Measurements from ENCODE around the gene WNT3A.

Gene WNT3A

DNA sequence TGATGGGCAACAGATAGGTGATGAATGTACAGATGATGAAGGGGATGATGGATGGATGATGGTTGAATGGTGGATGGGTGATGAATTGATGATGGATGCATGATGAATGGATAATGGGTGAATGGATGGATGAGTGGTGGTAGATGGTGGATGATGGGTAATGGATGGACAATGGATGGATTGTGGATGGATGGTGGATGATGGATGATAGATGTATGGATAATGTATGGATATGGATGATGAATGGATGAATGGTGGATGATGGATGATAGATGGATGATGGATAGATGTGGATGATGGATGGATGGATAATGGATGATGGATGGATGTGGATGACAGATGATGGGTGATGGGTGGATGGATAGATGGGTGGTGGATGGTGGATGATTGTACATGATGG lies 35.7 kb downstream of the WNT3A start:
- DNase-seq (ENCODE audit: low read depth) = no peak
- TF ChIP-seq, protein P1, sequence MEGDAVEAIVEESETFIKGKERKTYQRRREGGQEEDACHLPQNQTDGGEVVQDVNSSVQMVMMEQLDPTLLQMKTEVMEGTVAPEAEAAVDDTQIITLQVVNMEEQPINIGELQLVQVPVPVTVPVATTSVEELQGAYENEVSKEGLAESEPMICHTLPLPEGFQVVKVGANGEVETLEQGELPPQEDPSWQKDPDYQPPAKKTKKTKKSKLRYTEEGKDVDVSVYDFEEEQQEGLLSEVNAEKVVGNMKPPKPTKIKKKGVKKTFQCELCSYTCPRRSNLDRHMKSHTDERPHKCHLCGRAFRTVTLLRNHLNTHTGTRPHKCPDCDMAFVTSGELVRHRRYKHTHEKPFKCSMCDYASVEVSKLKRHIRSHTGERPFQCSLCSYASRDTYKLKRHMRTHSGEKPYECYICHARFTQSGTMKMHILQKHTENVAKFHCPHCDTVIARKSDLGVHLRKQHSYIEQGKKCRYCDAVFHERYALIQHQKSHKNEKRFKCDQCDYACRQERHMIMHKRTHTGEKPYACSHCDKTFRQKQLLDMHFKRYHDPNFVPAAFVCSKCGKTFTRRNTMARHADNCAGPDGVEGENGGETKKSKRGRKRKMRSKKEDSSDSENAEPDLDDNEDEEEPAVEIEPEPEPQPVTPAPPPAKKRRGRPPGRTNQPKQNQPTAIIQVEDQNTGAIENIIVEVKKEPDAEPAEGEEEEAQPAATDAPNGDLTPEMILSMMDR (IDR thresholded peaks at IDR 0.05; ENCODE audit: insufficient read depth, low read depth, low read length, missing control alignments) = no peak
- H3K4me3 ChIP-seq (ENCODE audit: low read length) = no peak overlapping the region

DNA sequence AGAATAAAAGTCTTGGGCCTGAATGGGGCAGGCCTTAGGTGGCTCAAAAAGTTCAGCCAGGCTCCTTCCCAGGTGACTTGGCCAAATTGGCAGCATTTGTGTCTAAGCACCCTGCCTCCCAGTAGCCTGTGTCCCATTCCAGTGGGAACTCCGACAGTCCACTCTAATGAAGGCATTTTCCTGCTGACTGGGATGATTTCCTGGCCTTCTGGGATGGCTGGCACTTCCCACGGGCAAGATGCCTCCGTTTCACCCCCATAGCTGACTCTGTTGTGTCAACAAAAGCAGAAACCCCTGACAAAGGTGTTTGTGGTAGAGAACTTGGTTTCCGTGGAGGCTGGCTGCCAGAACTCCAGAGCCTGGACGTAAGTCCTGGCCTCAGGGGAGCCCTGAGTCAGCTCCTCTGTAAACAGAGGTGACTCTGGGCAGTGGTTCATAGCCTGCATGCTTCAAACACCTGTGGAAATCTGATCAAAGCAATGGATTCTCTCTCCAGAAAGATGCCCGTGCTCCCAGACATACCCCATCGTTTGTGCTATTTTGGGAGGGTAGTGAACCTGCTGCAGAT lies 36.6 kb downstream of the WNT3A start:
- H3K4me3 ChIP-seq (ENCODE audit: low read length) = no peak overlapping the region
- TF ChIP-seq, protein P1 (IDR thresholded peaks at IDR 0.05; ENCODE audit: insufficient read depth, low read depth, low read length, missing control alignments) = no peak
- DNase-seq (ENCODE audit: low read depth) = peak; percentile 88

DNA sequence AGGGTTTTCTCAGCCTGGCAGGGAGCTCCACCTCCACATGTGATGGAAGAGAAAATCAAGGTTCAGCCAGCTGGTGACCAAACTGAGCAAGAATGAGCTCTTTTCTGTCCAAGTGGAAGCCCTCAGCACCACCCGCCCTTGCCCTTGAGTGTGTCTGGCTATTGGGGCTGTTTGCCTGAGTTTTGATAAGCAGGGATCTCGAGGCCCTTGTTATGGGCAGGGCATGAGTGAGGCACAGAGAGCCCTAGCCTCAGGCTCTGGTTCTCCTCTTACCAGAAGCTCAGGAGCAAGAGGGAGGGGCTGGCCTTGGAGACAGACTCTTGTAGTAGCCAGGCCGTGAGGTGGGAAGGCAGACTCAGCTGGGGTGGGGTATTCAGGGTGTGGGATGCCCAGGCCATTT lies 38.2 kb downstream of the WNT3A start:
- H3K4me3 ChIP-seq (ENCODE audit: low read length) = no peak overlapping the region
- TF ChIP-seq, protein P1 (IDR thresholded peaks at IDR 0.05; ENCODE audit: insufficient read depth, low read depth, low read length, missing control alignments) = no peak

DNA sequence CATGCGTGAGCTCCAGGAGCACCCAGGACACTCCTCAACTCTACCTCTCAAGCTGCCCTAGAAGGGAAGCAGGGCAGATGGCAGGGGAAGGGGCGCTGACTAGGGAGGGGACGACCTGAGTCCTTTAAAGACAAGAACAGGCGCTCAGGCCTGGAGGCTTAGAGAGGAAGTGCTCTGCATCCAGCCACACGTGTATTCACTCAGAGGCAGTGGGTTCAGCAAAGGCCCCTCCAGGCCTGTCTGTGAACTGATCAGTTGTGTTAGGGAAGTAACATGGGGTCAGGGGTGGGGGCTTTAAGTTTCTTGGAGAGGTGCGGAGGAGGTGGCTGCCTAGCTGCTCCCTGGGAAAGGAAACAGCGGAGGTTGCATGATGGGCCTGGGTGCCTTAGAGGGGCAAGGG lies 38.6 kb downstream of the WNT3A start:
- TF ChIP-seq, protein P1 (IDR thresholded peaks at IDR 0.05; ENCODE audit: insufficient read depth, low read depth, low read length, missing control alignments) = no peak
- H3K4me3 ChIP-seq (ENCODE audit: low read length) = no peak overlapping the region
- DNase-seq (ENCODE audit: low read depth) = no peak

More for the DNA sequence above, 38.2 kb downstream of the WNT3A start:
- no peak for DNase-seq (ENCODE audit: low read depth)

DNA sequence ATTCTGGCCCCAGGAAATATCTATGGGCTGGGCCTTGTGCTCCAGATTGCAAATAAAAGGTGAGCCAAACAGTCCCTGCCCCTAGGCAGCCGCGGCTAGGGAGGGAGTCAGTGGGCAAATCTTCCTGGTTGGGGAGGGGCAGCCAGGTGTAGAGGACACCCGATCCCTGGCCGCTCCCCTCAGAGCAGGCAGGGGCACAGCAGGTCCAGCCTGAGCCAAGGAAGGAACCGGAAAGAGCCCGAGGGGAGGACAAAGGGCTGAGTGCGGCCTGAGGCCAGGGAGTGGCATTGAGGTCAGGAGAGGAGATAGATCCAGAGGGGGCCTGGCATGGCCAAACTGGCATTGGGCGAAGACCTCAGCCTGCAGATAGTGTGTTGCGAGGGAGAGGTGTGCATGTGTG lies 39.1 kb downstream of the WNT3A start:
- TF ChIP-seq, protein P1 (IDR thresholded peaks at IDR 0.05; ENCODE audit: insufficient read depth, low read depth, low read length, missing control alignments) = no peak
- DNase-seq (ENCODE audit: low read depth) = no peak
- H3K4me3 ChIP-seq (ENCODE audit: low read length) = no peak overlapping the region

DNA sequence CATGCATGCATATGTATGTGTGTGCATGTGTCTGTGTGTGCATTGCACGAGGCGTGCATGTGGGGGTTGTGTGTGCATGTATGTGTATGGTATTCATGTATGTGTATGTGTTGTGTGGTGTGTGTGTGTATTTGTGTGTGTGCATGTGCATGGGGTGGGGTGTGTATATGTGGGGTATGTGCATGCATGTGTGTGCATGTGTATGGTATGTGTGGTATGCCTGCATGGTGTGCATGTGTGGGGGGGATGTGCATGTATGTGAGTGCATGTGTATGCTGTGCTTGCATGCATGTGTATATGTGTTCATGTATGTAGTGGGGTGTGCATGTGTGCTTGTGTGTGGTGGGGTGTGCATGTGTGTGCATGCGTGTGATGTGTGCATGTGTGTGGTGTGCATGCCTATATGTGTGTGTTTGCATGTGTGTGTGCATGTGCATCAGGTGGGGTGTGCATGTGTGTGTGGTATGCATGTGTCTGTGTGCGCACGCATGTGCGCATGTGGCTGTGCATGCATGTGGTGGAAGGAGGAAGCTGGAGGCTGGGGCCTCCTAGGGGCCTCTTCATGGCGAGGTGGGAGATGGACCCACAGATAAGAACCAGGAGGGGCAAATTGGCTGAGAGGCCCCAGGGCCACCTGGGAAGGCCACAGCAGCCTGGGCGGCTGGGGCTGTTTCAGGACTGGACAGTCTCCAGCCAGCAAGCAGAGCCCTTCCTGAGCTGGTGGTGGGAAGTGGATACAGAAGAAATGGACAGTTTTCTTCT lies 39.8 kb downstream of the WNT3A start:
- TF ChIP-seq, protein P1 (IDR thresholded peaks at IDR 0.05; ENCODE audit: insufficient read depth, low read depth, low read length, missing control alignments) = no peak
- DNase-seq (ENCODE audit: low read depth) = no peak
- H3K4me3 ChIP-seq (ENCODE audit: low read length) = no peak overlapping the region

DNA sequence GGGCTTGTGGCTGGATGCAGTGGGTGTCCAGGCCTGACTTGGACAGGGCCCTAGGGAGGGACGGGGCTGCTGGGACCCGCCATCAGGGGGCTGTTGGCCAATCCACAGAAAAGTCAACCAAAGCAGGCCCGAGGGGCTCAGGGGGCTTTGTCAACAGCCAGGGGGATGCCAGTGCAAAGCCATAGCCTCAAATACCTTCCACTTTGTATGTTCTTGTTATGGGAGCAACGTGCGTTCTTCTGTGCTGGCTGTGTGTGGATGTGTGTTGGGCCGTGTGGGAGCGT lies 40.3 kb downstream of the WNT3A start:
- H3K4me3 ChIP-seq (ENCODE audit: low read length) = no peak overlapping the region
- DNase-seq (ENCODE audit: low read depth) = no peak
- TF ChIP-seq, protein P1 (IDR thresholded peaks at IDR 0.05; ENCODE audit: insufficient read depth, low read depth, low read length, missing control alignments) = no peak

All from epithelial cell of esophagus (primary cell).